ENCODE measurements around the gene CELF5. TPM values are rescaled to one million over a fixed set of nuclear protein-coding genes. Genes with fewer than 3 reads are reported as not detected.

The CELF5 gene
- total RNA-seq, 4 donors from 2014 or later, result 0.28 to 0.73 TPM; not detected in 2

- peak in 2 of 4 experiments; percentile 17 for TF ChIP-seq CTCF (IDR thresholded peaks at IDR 0.05)
- TF ChIP-seq POLR2A (IDR thresholded peaks at IDR 0.05), result no peak
- Histone ChIP-seq H3K27me3 (no peaks in the 10 kb centered on the region), H3K4me3 (no peak overlapping the region), H3K36me3 (no peaks in the 10 kb centered on the region), H3K4me1 (no peaks in the 10 kb centered on the region), H3K9me3 (no peaks in the 10 kb centered on the region), H3K27ac (no peak overlapping the region)
- intact Hi-C loops (cut with DNase I; ENCODE audit: low total_unique reads), result no loop called here
- no peak for DNase-seq
These were observed 26.2 kb downstream of the CELF5 start for GRCh38 chr19:3250675-3251074.

DNA sequence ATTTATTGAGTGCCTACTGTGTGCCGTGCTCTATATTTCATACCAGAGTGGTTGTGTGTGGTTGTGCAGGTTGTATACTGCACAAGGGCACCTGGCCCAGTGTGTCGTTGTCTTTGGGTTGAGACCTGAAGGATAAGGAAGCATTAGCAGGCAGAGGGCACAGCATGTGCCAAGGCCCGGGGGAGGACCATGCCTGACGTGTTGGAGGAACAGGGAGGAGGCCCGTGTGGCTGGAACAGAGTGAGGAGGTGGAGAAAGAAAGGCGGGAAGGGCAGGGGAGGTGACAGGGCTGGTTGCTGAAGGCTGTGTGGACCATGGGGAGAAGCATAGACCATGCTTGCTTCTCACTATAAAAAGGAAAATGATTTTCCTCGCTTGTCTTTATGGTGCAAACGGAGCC lies 26.8 kb downstream of the CELF5 start:
- Histone ChIP-seq H3K27me3 (no peaks in the 10 kb centered on the region), H3K36me3 (no peaks in the 10 kb centered on the region), H3K4me1 (no peaks in the 10 kb centered on the region), H3K9me3 (no peaks in the 10 kb centered on the region), H3K4me3 (no peak overlapping the region), H3K27ac (no peak overlapping the region)
- no peak for DNase-seq
- TF ChIP-seq POLR2A (IDR thresholded peaks at IDR 0.05) (no peak), CTCF (IDR thresholded peaks at IDR 0.05) (no peak)
- intact Hi-C loops (cut with DNase I; ENCODE audit: low total_unique reads), result no loop called here

DNA sequence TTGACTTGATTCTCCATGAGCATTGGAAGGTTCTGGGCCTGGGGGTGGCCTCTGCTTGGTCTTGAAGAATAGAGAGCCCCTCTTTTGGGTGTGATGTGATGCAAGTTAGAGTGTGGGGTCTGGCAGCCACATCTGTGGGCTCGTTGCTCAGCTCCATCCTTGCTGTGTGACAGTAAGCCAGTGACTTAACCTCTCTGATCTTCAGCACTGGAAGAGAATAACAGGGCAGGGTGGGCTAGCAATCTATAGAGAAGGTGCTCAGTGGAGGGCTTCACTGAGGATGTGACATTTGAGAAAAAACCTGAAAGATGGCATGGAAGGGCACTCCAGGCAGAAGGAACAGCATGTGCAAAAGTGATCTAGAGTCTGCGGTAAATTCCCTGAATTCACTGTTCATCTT lies 28.2 kb downstream of the CELF5 start:
- intact Hi-C loops (cut with DNase I; ENCODE audit: low total_unique reads), result no loop called here
- no peaks in the 10 kb centered on the region for H3K27me3 ChIP-seq
- TF ChIP-seq CTCF (IDR thresholded peaks at IDR 0.05) (no peak), POLR2A (IDR thresholded peaks at IDR 0.05) (no peak)
- H3K27ac ChIP-seq, result no peak overlapping the region
- no peak overlapping the region for H3K4me3 ChIP-seq
- no peaks in the 10 kb centered on the region for H3K9me3 ChIP-seq
- no peaks in the 10 kb centered on the region for H3K4me1 ChIP-seq
- no peak for DNase-seq
- no peaks in the 10 kb centered on the region for H3K36me3 ChIP-seq

GRCh38 chr19:3253270-3253669 lies 28.8 kb downstream of the CELF5 start:
- TF ChIP-seq CTCF (IDR thresholded peaks at IDR 0.05), result no peak
- TF ChIP-seq POLR2A (IDR thresholded peaks at IDR 0.05), result no peak
- no peak overlapping the region for H3K27ac ChIP-seq
- no peak overlapping the region for H3K4me3 ChIP-seq
- H3K36me3 ChIP-seq, result no peaks in the 10 kb centered on the region
- H3K4me1 ChIP-seq, result no peaks in the 10 kb centered on the region
- H3K9me3 ChIP-seq, result no peaks in the 10 kb centered on the region
- no peaks in the 10 kb centered on the region for H3K27me3 ChIP-seq
- intact Hi-C loops (cut with DNase I; ENCODE audit: low total_unique reads), result no loop called here
- no peak for DNase-seq

GRCh38 chr19:3254520-3254919 lies 30.1 kb downstream of the CELF5 start:
- H3K27me3 ChIP-seq, result no peaks in the 10 kb centered on the region
- no peaks in the 10 kb centered on the region for H3K4me1 ChIP-seq
- H3K9me3 ChIP-seq, result no peaks in the 10 kb centered on the region
- no peak for DNase-seq
- TF ChIP-seq POLR2A (IDR thresholded peaks at IDR 0.05) (no peak), CTCF (IDR thresholded peaks at IDR 0.05) (no peak)
- no peaks in the 10 kb centered on the region for H3K36me3 ChIP-seq
- no peak overlapping the region for H3K27ac ChIP-seq
- no peak overlapping the region for H3K4me3 ChIP-seq
- intact Hi-C loops (cut with DNase I; ENCODE audit: low total_unique reads), result no loop called here
